Panc1 (cell line): Measurements from ENCODE around the gene EFTUD2.

Experiments
- TCF7L2 ChIP-seq: IDR thresholded peaks from 2 replicates; pipeline ENCODE4 v1.6.1; 2011; ENCODE audit warnings: mild to moderate bottlenecking, low read depth, low read length, inconsistent platforms
- TF ChIP-seq, protein P1 (sequence below): fragments of 450-650 bp; IDR thresholded peaks from 2 replicates; pipeline ENCODE4 v1.5.1; 2017; ENCODE audit warnings: mild to moderate bottlenecking
- TF ChIP-seq, protein P2 (sequence below), 2 experiments: IDR thresholded peaks; 2 replicates each; pipeline ENCODE4 v1.6.1; 2011 to 2012; ENCODE audit warnings: low read depth in 2 of 2, control low read depth in 1 of 2, low read length in 1 of 2, mild to moderate bottlenecking in 1 of 2, moderate library complexity in 1 of 2; ENCODE audit not compliant: insufficient read depth in 1 of 2

DNA sequence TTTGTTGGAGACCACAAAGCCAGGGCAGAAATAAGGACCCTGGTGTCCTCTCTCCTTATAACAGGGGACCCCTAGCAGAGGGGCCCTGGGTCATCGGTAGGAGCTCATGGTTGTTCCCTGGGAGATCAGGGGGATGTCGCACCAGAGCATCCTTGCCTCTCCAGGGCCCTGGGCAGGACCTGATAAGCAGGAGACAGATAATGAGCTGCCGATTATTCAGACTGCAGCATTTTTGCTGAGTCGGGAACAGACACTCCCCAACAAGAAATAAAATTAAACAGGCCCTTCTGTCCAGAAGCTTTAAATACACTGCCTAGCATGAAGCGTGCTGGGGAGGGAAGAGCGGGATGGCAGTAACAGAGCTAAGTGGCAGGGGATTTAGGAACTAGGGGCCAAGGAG lies 31.4 kb upstream of the EFTUD2 start:
- TF ChIP-seq, protein P1, sequence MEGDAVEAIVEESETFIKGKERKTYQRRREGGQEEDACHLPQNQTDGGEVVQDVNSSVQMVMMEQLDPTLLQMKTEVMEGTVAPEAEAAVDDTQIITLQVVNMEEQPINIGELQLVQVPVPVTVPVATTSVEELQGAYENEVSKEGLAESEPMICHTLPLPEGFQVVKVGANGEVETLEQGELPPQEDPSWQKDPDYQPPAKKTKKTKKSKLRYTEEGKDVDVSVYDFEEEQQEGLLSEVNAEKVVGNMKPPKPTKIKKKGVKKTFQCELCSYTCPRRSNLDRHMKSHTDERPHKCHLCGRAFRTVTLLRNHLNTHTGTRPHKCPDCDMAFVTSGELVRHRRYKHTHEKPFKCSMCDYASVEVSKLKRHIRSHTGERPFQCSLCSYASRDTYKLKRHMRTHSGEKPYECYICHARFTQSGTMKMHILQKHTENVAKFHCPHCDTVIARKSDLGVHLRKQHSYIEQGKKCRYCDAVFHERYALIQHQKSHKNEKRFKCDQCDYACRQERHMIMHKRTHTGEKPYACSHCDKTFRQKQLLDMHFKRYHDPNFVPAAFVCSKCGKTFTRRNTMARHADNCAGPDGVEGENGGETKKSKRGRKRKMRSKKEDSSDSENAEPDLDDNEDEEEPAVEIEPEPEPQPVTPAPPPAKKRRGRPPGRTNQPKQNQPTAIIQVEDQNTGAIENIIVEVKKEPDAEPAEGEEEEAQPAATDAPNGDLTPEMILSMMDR = no peak
- TF ChIP-seq TCF7L2 = no peak
- TF ChIP-seq, protein P2, sequence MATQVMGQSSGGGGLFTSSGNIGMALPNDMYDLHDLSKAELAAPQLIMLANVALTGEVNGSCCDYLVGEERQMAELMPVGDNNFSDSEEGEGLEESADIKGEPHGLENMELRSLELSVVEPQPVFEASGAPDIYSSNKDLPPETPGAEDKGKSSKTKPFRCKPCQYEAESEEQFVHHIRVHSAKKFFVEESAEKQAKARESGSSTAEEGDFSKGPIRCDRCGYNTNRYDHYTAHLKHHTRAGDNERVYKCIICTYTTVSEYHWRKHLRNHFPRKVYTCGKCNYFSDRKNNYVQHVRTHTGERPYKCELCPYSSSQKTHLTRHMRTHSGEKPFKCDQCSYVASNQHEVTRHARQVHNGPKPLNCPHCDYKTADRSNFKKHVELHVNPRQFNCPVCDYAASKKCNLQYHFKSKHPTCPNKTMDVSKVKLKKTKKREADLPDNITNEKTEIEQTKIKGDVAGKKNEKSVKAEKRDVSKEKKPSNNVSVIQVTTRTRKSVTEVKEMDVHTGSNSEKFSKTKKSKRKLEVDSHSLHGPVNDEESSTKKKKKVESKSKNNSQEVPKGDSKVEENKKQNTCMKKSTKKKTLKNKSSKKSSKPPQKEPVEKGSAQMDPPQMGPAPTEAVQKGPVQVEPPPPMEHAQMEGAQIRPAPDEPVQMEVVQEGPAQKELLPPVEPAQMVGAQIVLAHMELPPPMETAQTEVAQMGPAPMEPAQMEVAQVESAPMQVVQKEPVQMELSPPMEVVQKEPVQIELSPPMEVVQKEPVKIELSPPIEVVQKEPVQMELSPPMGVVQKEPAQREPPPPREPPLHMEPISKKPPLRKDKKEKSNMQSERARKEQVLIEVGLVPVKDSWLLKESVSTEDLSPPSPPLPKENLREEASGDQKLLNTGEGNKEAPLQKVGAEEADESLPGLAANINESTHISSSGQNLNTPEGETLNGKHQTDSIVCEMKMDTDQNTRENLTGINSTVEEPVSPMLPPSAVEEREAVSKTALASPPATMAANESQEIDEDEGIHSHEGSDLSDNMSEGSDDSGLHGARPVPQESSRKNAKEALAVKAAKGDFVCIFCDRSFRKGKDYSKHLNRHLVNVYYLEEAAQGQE (IDR thresholded peaks at IDR 0.05; ENCODE audit: insufficient read depth in 1 of 2, low read depth in 2 of 2, low read length in 1 of 2) = no peak
